GM19239 (cell line): ENCODE measurements around the gene LUC7L2.
"Not testable (repeated sequence)": the region's sequence is repeated elsewhere in the genome, so short reads cannot be mapped to it uniquely, and the experiment has no call there.

Experiments
- DNase-seq: peaks from one replicate; pipeline ENCODE4 v3.0.0; 2011; ENCODE audit warnings: low spot score; ENCODE audit not compliant: insufficient read length
- FAIRE-seq: peaks from 2 replicates; lab custom pipeline; 2011; peaks lifted over from hg19 to GRCh38; lab: Jason Lieb, UNC

The LUC7L2 gene

GRCh38 chr7:139389774-139390173 lies 30.1 kb downstream of the LUC7L2 start:
- peak; percentile 26 for FAIRE-seq
- no peak for DNase-seq

- DNase-seq (no peak), FAIRE-seq (no peak)
These were observed 34.0 kb downstream of the LUC7L2 start for GRCh38 chr7:139393621-139394211.

GRCh38 chr7:139394540-139394939 lies 34.8 kb downstream of the LUC7L2 start:
- FAIRE-seq: no peak

DNA sequence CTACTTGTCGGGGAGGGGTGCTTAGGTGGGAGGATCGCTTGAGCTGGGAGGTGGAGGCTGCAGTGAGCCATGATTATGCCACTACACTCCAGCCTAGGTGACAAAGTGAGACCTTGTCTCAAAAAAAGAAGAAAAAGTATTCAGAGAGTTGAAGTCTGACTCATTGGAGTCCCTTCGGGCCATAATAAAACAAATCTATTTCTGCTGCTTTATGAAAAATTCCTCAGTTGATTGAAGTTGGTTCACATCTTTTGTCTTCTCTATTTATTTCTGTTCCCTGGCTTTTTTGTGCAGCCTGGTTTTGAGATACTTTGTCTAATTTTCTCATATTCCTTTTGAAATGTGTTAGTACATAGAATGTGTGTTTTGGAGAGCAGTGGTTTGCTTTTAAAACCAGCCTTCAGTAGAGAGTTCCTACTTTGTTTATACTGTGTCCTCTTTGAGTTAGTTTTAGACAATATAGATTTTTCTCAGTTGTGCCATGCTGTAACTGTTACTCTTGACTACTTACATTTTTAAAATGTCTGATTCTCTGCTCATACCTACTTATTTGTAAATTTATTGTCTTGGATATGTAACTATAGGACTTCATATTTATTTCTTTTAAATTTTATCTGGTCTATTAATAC lies 36.7 kb downstream of the LUC7L2 start:
- FAIRE-seq: no peak
- no peak for DNase-seq

More at GRCh38 chr7:139394540-139394939, 34.8 kb downstream of the LUC7L2 start:
- no peak for DNase-seq

DNA sequence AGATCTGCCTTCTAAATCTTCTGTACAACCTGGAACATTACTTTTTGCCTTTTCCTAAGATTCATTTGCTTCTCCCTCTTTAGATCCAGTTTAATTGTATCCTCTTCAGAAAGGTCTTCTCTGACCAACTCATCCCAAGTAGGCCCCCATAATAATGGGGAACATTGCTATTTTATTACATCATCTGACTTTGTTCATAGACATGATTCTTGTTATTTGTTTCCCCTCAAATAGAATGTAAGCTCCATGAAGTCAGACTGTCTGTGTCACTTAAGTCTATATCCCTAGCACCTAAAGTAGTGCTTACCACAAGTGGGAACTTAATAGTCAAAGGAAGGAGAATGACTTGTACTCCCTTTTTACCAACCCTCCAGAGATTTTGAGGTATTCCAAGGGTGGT lies 37.5 kb downstream of the LUC7L2 start:
- no peak for DNase-seq
- FAIRE-seq: no peak

DNA sequence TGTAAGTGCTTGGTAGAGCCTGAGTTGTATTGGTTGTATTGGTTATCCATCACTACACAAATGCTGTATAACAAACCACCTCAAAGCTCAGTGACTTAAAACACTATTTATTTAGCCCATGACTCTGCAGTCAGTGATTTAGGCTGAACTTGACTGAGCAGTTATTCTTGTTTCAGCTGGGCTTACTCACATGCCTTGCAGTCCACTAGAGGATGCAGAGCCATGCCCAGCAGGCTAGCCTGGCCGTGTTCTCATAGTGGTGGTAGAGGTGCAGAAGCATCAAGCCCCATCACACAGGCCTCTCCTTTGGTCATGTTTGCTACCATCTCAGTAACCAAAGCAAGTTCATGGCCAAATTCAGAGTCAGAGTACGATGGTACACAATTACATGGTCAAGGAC lies 43.9 kb downstream of the LUC7L2 start:
- FAIRE-seq: no peak
- no peak for DNase-seq

DNA sequence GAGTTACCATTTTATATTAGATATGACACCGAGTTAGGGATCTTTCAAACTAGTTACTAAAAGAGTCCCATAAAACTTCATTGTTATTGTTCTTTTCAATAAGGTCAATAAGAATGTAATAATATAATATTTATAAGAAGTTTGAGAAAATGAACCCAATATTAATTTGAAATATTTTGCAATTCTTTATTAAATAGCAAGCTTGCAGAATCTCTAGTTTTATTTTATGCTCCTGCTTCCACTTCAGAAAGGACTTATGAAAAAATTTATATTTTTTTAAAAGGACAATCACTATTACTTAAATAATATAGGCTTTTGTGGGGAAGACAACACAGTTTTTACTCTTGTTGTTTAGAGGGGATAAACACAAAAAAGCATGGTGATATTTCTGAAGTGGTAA lies 47.9 kb downstream of the LUC7L2 start:
- FAIRE-seq (no peak), DNase-seq (no peak)

DNA sequence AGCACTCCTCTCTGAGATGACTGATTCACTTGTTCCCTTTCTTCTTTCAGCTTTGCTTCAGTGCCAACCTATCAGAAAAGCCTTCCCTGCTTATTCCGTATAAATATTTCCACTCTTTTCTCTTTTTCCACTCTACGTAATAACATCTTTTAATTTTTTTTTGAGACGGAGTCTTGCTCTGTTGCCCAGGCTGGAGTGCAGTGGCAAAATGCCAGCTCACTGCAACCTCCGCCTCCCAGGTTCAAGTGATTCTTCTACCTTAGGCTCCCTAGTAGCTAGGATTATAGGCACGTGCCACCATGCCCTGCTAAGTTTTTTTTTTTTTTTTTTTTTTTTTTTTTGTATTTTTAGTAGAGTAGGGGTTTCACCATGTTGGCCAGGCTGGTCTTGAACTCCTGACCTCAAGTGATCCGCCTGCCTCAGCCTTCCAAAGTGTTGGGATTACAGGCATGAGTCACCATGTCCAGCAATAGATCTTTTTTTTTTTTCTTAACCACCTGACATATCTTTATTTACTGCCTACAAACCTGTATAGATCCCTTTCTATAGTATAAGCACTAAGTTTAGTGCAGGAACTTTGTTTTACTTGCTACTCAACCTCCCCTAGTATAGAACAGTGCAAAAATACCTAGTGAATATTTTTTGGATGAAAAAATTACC lies 55.2 kb downstream of the LUC7L2 start:
- FAIRE-seq, DNase-seq: not testable (repeated sequence)

- DNase-seq: no peak
- FAIRE-seq: no peak
These were observed 56.7 kb downstream of the LUC7L2 start for GRCh38 chr7:139416405-139416804.

- DNase-seq (no peak), FAIRE-seq (no peak)
These were observed 57.8 kb downstream of the LUC7L2 start for GRCh38 chr7:139417478-139417877.

GRCh38 chr7:139421123-139421522 lies 61.4 kb downstream of the LUC7L2 start:
- DNase-seq: no peak
- no peak for FAIRE-seq

DNA sequence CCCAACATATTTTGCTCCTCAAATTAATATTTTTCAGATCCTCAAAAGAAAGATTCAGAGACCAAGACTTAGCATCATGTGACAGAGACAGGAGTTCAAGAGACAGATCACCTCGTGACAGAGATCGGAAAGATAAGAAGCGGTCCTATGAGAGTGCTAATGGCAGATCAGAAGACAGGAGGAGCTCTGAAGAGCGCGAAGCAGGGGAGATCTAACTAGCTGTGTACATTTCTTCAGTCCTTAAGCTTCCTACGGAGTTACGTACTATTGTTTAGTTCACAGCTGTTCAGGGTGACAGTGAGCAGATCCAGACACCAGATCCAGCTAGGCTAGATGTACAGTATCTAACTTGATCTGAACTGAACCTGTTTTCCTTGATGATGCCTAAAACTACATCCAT lies 62.4 kb downstream of the LUC7L2 start:
- FAIRE-seq (no peak), DNase-seq (no peak)

DNA sequence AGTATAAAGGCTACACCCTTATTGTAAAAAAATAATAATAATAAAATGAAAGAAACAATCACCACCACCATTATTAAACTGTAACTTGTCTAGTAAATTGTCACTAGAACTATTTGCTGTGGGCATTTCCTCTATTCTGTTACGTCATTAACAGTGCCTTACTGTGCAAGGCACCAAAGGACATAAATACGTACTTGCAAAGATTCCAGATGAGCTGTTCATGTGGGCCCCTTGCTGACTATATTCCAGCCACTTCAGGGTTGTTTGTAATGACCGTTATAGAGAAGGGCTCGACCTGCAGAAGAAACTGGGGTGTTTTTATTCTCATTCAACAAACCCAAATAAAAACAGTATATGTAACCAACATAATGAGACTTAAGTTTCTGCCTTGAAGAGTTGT lies 63.4 kb downstream of the LUC7L2 start:
- no peak for FAIRE-seq
- DNase-seq: no peak

- FAIRE-seq: no peak
- no peak for DNase-seq
These were observed 64.3 kb downstream of the LUC7L2 start for GRCh38 chr7:139424004-139424403.

- FAIRE-seq, DNase-seq: not testable (repeated sequence)
These were observed 66.0 kb downstream of the LUC7L2 start for GRCh38 chr7:139425701-139426100.

DNA sequence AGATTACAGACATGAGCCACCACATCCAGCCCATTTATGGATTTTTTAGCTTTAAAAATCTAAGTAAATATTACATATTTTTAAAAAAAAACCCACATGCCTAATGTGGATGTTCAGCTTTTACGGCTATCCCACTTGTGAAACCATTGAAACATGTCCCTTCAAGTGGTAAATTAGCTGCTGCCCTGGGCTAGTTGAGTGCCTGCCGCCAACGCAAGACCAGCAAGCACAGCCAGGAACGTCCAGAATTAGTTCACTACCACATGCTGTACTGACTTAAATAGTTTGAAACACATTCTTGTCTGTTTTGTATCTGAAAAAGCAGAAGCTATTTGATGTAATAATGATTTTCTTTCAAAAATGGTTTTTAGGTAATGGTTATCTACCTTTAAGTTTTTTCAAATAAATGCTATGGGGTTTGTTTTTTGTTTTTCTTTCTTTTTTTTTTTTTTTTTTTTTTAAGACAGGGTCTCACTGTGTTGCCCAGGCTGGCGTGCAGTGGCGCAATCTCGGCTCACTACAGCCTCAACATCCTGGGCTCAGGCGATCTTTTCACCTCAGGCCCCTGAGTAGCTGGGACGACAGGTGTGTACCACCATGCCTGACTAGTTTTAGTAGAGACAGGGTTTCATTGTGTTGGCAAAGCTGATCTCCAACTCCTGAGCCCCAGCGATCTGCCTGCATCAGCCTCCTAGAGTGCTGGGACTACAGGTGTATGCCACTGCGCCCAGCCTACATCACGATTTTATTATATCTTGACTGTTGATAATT lies 66.7 kb downstream of the LUC7L2 start:
- FAIRE-seq (no peak), DNase-seq (no peak)

DNA sequence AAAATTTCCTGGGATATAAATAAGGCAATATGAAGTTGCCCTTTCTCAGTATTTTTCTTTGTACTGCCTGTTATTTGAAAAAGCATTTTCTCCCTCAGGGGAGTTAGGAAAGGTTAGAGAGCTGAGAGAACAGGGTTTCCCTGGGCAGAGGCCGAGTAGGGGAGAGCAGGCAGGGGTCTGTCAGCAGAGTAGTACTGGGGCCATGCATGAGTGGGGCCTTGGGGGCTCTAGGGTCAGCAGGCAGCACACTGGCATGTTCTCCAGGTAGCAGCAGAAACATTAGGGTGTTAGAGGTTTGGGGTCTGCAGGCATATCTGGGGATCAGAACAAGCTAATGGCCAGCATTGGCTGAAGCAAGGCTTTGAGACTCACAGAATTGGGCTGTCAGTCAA lies 67.3 kb downstream of the LUC7L2 start:
- FAIRE-seq (no peak), DNase-seq (no peak)

DNA sequence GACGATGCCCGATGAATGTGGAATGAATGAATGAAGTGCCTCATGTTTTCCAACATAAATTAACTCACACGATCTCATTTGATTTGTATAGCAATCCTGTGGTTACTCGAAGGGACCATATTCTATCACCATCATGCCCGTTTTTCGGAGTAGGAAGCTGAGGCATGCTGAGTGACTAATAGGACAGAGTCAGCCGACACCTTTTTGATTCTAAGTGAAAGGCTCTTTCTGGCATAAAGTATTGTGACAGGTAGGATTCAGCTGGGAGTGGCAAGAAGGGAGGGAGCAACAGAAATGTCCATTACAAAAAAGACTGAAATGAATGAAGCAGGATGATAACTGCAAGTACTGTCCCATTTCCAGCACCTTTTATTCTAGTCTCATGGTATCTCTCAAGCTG lies 68.1 kb downstream of the LUC7L2 start:
- DNase-seq (no peak), FAIRE-seq (no peak)

DNA sequence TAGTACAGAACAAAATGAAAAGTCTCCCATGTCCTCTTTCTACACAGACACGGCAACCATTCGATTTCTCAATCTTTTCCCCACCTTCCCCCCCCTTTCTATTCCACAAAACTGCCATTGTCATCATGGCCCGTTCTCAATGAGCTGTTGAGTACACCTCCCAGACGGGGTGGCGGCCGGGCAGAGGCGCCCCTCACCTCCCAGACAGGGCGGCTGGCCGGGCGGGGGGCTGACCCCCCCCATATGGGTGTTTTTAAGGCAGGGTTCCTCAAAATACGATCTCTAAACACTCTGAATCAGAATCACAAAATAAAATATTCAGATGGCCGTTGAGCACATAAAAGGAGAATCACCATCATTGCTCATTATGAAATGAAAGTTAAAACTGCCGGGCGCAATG lies 70.0 kb downstream of the LUC7L2 start:
- DNase-seq, FAIRE-seq: not testable (repeated sequence)

- FAIRE-seq: no peak
- no peak for DNase-seq
These were observed 70.7 kb downstream of the LUC7L2 start for GRCh38 chr7:139430443-139430842.

- FAIRE-seq: no peak
These were observed 71.3 kb downstream of the LUC7L2 start for GRCh38 chr7:139431010-139431409.

More at GRCh38 chr7:139431010-139431409, 71.3 kb downstream of the LUC7L2 start:
- DNase-seq: no peak
